HAP-1 (cell line): Measurements from ENCODE around the gene SLCO2A1.

ENCODE experiments used
- DNase-seq, 2 experiments: peaks; one replicate each; pipeline ENCODE4 v3.0.0-alpha.2; 2016 to 2020; ENCODE audit warnings: low spot score in 2 of 2
- H3K27me3 ChIP-seq: fragments of 250-450 bp; sonication (Bioruptor Pico); 2 replicates; pipeline ENCODE4 v1.5.1; 2020; ENCODE audit warnings: low read depth, mild to moderate bottlenecking, moderate library complexity
- H3K36me3 ChIP-seq: fragments of 250-450 bp; sonication (Bioruptor Pico); replicated peaks from 2 replicates; pipeline ENCODE4 v1.5.1; 2020; ENCODE audit warnings: mild to moderate bottlenecking
- H3K4me1 ChIP-seq: fragments of 250-450 bp; sonication (Bioruptor Pico); 2 replicates; pipeline ENCODE4 v1.5.1; 2020; ENCODE audit warnings: mild to moderate bottlenecking
- H3K4me3 ChIP-seq: fragments of 250-450 bp; sonication (Bioruptor Pico); 2 replicates; pipeline ENCODE4 v1.5.1; 2020; ENCODE audit warnings: mild to moderate bottlenecking, moderate library complexity
- H3K9me3 ChIP-seq: fragments of 250-450 bp; sonication (Bioruptor Pico); 2 replicates; pipeline ENCODE4 v1.5.1; 2020; ENCODE audit warnings: mild to moderate bottlenecking, moderate library complexity
- in situ Hi-C: fragments of 300-500 bp; cut with MboI; formaldehyde crosslinking; loops from 3 replicates; pipeline ENCODE4 v1.14.3; 2020; ENCODE audit warnings: low sequenced_read_pairs, inconsistent platforms, mixed read lengths

Gene SLCO2A1

DNA sequence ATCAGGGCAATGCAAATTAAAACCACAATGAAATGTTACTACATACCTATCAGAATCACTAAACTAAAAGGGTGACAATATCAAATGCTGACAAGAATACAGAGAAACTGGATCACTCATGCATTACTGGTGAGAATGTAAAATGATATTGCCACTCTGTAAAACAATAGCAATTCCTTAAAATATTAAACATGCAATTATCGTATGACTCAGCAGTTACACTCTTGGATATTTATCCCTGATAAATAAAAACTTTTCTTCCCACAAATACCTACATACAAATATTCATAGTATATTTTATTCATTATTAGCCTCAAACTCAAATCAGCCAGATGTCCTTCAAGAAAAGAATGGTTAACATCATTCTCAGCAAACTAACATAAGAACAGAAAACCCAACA lies 108.1 kb downstream of the SLCO2A1 start:
- no peak for DNase-seq
- Histone ChIP-seq H3K9me3 (no peaks in the 10 kb centered on the region), H3K4me3 (no peak overlapping the region), H3K36me3 (no peaks in the 10 kb centered on the region), H3K4me1 (no peaks in the 10 kb centered on the region), H3K27me3 (no peaks in the 10 kb centered on the region)
- in situ Hi-C loops, result no loop called here

DNA sequence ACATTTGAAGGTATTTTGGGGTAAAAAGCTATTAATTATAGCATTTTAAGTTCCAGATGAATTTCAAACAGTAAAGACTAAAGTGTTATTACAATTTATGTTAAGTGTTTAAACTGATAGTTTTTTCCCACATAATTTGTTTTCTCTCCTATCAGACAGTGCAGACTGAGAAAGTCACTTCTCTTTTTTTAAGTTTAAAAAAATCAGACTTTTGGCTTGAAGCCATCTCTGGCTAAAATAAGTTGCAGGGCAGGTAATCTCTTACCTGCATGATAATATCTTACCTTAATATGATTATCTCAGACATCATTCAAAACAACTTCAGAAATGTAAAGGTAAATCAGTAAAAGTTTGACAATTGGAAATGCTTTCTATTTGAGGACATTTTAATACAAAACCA lies 112.6 kb downstream of the SLCO2A1 start:
- DNase-seq, result no peak
- Histone ChIP-seq H3K4me3 (no peak overlapping the region), H3K27me3 (no peaks in the 10 kb centered on the region), H3K4me1 (peaks cover 8% of the 10 kb centered on the region), H3K36me3 (no peaks in the 10 kb centered on the region), H3K9me3 (no peaks in the 10 kb centered on the region)
- in situ Hi-C loops, result no loop called here

DNA sequence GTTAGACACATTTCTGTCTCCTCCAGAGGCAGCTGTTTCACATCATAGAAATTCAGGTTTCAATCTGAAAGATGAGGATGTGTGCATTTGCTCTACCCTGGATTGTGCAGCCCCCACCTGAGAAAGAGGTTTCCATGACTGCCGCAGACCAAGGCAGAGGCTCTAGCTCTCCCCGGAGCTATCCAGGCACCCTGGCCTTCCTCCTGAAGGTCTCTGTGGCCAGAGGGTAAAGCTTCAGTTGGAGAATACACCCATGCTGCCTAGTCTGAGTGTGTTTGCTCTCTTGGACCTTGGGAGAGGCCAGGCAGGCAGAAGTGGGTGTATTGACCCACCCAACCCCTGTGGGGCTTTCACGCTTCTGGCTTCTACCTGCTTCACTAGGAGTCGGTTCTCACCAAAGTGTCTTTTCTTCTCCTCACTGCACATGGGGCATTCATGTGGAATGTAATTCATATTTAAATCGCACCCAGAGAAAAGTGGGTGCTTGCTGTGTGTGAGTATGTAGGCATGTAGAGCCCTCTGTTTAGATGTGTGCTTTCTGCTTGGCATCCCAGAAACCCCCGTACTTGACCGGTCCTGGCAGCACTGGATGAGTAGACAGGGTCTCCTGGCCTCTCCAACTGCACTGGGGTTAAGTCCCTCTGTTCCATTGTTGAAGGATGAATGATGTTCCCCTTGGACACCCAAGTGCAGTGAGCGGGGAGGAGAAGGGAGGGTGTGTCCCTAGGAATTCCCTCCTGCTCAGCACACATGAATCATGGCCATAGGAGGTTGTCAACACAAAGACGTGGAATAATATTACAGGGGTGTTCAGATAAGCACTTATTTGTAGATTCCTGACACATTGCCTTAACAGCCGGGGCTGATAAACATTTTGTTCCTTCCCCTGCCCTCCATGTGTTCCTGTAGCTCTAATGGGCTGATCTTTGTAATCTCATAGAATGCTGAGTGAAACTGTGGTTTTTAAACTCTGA lies 113.8 kb downstream of the SLCO2A1 start:
- DNase-seq, result no peak
- Histone ChIP-seq H3K9me3 (no peaks in the 10 kb centered on the region), H3K4me1 (peaks cover 8% of the 10 kb centered on the region), H3K4me3 (no peak overlapping the region), H3K36me3 (no peaks in the 10 kb centered on the region), H3K27me3 (no peaks in the 10 kb centered on the region)
- in situ Hi-C loops, result no loop called here

DNA sequence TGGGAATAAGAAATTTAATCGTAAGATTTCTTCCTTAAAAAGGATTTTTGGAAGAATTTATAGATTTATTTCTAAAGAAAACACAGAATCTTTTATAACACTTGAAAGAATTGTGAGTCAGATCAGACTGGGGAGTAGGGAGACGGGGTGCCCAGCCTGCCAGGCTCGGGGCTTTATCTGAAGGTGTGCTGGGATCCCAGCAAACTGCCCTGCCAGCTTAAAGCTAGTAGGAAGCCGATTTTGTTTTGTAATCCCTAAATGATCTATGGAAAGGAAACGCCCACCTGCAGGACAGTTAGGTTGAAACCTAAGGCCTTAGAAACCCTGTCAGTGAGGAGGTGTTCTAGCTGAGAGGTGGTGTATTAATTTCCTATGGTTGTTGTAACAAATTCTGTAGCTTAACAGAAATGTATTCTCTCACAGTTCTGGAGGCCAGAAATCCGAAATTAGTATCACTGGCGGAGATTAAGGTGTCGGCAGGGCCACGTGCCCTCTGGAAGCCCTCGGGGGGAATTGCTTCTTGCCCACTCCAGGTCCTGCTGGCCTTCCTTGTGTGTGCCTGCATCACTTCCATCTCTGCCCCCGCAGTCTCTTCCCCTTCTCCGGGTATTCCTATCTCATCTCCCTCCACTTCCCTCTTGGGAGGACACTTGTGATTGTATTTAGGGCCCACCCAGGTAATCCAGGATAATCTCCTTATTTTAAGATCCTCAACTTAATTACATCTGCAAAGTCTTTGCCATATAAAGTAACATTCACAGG lies 114.7 kb downstream of the SLCO2A1 start:
- in situ Hi-C loops, result no loop called here
- peaks cover 8% of the 10 kb centered on the region for H3K4me1 ChIP-seq
- no peak overlapping the region for H3K4me3 ChIP-seq
- no peaks in the 10 kb centered on the region for H3K9me3 ChIP-seq
- no peaks in the 10 kb centered on the region for H3K36me3 ChIP-seq
- no peak for DNase-seq
- H3K27me3 ChIP-seq, result no peaks in the 10 kb centered on the region

DNA sequence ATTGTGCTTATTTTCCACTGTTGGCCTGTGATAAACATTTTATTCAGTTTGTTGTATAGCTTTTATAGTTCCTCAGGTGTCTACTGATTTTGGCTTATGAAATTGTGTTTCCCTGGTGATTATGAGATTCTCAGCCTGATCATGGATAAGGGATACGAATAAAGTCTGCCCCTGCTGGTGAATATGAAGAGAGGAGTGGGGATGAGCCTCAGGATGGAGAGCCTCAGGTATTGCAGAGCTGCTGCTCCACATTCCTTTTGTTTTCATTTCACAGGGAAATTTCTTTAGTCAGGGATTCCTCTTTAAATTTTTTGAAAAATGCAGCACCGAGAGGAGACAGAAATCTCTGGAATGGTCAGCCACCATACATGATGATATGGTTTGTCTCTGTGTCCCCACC lies 119.3 kb downstream of the SLCO2A1 start:
- Histone ChIP-seq H3K36me3 (no peaks in the 10 kb centered on the region), H3K9me3 (no peaks in the 10 kb centered on the region), H3K4me3 (no peak overlapping the region), H3K27me3 (no peaks in the 10 kb centered on the region), H3K4me1 (peaks cover 8% of the 10 kb centered on the region)
- in situ Hi-C loops, result no loop called here
- DNase-seq, result no peak

DNA sequence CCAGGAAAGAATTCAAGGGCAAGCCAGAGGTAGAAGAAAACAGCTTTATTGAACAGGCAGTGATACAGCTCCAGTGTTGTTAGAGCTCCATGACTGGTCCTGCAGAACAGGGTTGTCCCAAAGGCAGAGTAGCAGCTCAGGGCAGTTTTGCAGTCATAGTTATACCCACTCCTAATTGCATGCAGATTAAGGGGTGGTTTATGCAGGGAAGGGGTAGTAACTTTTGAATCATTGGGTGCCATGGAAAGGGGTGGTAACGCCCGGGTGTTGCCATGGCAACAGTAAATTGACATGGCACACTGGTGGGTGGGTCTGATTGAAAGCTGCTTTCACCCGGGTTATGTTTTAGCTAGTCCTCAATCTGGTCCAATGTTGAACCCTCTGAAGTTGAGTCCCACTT lies 124.3 kb downstream of the SLCO2A1 start:
- Histone ChIP-seq H3K4me3 (no peak overlapping the region), H3K9me3 (no peaks in the 10 kb centered on the region), H3K4me1 (no peaks in the 10 kb centered on the region), H3K27me3 (no peaks in the 10 kb centered on the region), H3K36me3 (no peaks in the 10 kb centered on the region)
- DNase-seq, result no peak
- in situ Hi-C loops, result no loop called here

DNA sequence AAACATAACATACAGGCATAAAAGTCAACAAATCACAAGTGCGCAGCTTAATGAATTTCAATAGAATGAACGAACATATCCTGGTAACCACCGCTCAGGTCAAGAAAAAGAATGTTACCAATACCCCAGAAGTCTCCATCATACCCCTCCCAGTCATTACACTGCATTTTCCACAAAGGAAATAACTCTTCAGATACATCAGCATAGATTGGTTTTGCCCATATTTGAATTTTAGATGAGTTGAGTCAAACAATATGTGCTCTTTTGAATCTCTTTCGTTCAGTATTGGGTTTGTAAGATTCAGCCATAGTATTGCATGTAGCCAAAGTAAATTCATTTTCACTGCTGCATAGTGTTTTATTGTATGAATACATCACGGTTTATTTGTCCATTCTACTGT lies 127.9 kb downstream of the SLCO2A1 start:
- in situ Hi-C loops, result no loop called here

DNA sequence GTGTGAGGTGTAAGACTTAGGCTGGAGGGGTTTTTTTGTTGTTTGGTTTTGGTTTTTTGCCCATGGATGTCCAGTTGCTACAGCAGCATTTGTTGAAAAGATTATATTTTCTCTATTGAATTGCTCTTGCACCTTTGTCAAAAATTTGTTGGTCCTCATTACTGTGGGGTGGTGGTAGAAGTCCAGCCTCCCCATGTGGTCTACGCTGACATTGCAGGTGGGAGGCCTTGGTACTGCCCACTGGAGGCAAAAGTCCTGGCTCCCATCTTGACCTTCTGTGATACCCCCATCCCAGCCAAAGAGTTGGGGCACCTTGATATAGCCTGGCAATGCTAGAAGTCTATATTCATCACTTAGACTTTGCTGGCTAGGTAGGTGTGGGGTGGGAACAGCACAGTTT lies 128.6 kb downstream of the SLCO2A1 start:
- Histone ChIP-seq H3K4me1 (no peaks in the 10 kb centered on the region), H3K27me3 (no peaks in the 10 kb centered on the region)
- in situ Hi-C loops, result no loop called here

More for the DNA sequence above, 127.9 kb downstream of the SLCO2A1 start:
- H3K36me3 ChIP-seq, result no peaks in the 10 kb centered on the region
- no peaks in the 10 kb centered on the region for H3K27me3 ChIP-seq
- H3K9me3 ChIP-seq, result no peaks in the 10 kb centered on the region
- no peaks in the 10 kb centered on the region for H3K4me1 ChIP-seq
- H3K4me3 ChIP-seq, result no peak overlapping the region
- no peak for DNase-seq

DNA sequence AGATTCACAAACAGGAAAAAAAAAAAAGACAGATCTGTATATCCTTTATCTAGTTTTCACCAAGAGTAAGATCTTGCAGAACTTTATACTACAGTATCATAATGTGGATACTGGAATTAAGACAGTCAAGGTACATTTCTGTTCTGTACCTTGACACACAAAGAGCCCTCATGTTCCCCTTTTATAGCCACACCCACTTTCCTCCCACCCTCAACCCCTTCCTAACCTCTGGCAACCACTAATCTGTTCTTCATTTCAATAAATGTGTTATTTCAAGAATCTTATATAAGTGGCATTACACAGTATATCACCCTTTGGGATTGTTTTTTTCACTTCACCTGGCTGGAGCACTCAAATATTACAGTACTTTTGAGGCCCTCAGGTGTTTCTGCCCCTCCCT lies 130.4 kb downstream of the SLCO2A1 start:
- in situ Hi-C loops, result no loop called here
- Histone ChIP-seq H3K9me3 (no peaks in the 10 kb centered on the region), H3K4me3 (no peak overlapping the region), H3K36me3 (no peaks in the 10 kb centered on the region), H3K27me3 (no peaks in the 10 kb centered on the region), H3K4me1 (no peaks in the 10 kb centered on the region)
- no peak for DNase-seq

More for the DNA sequence above, 128.6 kb downstream of the SLCO2A1 start:
- H3K4me3 ChIP-seq, result no peak overlapping the region
- no peaks in the 10 kb centered on the region for H3K9me3 ChIP-seq
- H3K36me3 ChIP-seq, result no peaks in the 10 kb centered on the region
- DNase-seq, result no peak

DNA sequence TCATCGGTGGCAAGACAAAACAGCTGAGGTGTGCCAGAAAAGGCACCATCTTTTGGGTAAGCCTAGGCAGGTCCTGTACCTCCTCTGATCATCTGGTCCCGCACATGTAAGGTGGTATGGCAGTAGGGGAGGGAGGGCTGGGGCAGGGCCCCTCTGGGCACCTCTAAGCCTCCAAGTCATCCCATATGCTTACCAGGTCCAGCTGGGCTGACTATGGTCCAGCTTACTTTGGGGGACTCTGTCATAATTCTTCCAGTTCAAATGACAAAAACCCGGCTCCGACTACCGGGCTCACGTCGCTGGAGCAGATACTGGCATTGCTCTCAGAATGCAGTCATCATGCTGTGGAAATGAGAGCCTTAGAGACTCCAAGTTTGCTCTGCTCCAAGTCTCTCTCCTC lies 132.2 kb downstream of the SLCO2A1 start:
- Histone ChIP-seq H3K9me3 (no peaks in the 10 kb centered on the region), H3K36me3 (no peaks in the 10 kb centered on the region), H3K4me3 (no peak overlapping the region), H3K4me1 (no peaks in the 10 kb centered on the region), H3K27me3 (no peaks in the 10 kb centered on the region)
- in situ Hi-C loops, result no loop called here
- DNase-seq, result no peak

DNA sequence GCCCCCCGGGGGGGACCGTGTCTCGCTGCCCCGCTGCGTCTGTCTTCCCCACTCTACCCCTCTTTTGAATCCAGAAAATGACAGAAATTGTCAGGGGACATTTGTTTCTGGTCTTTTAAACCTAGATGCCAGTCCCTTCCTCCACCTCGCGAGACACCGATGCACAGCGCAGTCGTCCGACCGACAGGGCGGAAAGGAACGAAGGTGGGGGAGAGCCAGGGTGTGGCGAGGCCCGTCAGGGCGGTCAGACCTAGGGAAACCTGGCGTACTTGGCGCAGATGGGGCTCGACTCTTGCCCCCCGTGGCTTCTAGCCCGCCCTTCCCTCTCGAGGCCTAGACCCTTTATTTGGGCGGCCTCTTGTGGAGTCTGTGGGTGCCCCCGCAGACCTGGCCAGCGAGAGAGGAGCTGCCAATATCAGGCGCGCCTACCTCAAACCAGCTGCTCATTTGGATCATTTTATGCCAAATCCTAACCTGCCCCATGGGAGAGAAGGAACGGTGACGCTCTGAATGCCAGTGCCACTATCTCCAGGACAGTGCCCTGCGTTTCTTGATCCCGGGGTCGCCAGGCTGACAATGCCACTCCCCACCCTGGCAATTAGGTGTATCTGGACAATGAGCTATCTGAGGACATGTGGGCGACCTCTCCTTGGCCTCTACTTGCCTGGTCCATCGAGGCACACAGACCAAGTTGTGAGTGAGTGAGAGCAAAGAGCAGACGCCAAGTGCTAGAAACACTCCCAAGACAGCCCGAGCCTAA lies 133.5 kb downstream of the SLCO2A1 start:
- in situ Hi-C loops, result no loop called here
- Histone ChIP-seq H3K27me3 (no peaks in the 10 kb centered on the region), H3K4me1 (no peaks in the 10 kb centered on the region), H3K36me3 (no peaks in the 10 kb centered on the region), H3K9me3 (no peaks in the 10 kb centered on the region), H3K4me3 (peak overlapping the region; percentile 52)
- no peak for DNase-seq

DNA sequence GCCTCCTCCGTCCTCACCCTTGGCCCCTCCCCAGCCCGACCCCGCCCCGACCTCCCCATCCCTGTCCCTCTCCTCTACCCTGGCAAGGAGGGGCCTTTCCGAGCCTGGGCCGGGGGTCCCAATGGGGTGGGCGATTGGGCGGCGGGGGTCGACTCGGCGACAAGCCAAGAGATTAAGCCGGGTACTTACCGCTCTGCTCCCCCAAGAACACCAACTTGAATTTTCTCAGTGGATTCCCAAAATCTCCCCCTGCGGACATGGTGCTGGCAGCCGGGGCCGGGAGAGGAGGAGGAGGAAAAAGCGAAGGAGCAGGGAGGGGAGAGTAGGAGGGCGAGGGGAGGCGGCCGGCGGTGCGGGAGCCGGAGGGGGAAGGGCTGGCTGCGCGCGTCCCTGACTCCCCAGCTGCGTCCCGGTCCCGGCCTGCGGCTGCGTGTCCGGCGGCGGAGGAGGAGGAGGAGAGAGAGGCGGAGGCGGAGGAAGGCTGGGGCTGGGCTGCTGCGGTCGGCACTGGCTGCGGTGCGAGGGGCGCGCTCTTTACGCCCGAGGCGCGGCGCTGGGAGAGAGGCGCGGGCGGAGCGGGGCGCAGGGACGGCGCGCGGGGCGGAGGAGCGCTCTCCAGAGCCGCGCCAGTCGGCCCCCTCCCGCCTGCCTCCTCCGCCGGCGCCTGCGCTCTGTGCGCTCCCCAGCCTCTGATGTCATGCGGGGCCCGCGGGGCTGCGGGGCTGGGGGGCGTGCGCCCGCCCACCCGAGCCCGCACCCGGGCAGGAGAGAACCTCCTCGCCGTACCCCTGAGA lies 134.3 kb downstream of the SLCO2A1 start, which contains the start of gene RAB6B:
Gene RAB6B, minus strand, starts transcription at position 675 of the 794 bp plus-strand sequence. Its CDS starts 416 bp downstream, at position 259.
- no peaks in the 10 kb centered on the region for H3K9me3 ChIP-seq
- no peaks in the 10 kb centered on the region for H3K27me3 ChIP-seq
- no peaks in the 10 kb centered on the region for H3K4me1 ChIP-seq
- in situ Hi-C loops, result no loop called here
- peak within 1 kb of the TSS; percentile 52 for H3K4me3 ChIP-seq
- DNase-seq, result peak; percentile 24 to 70
- H3K36me3 ChIP-seq, result no peaks in the 10 kb centered on the region
